Measurements from ENCODE around the gene ZNF518B.

ZNF518B gene

DNA sequence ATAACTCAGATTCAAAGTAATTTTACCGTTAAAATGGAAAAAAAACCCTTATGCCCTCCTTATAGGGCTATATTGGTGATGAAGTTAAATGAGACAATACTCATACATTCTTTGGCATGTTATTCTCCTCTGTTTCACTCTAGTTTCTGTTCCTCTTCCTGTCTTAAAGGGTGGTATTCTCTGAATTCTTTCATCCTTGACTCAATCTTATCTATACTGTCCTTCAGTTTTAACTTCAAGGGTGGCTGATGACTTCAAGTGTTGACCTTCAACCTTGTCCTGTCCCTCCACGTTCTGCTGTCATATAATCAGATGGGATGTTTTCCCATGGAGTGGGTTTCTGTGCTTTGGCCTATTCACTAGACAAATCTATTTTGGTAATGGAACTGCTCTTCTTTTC lies 44.0 kb downstream of the ZNF518B start:
- no peak overlapping the region for H3K4me3 ChIP-seq (ENCODE audit: low read length in 2 of 2)
- no peak for DNase-seq (ENCODE audit: low spot score)
- H3K4me1 ChIP-seq (ENCODE audit: control insufficient read depth in 2 of 2, insufficient read depth in 1 of 2, low read depth in 1 of 2, low read length in 2 of 2) = no peaks in the 10 kb centered on the region
- no CpG with 5 or more reads among the region's 2 CpGs for WGBS, 2 donors (ENCODE audit: extremely low coverage in 2 of 2, insufficient read length in 2 of 2, insufficient replicate concordance in 1 of 2)
- H3K4me2 ChIP-seq (ENCODE audit: insufficient read depth, low read length, poor library complexity, severe bottlenecking) = no peak overlapping the region
- H2AK5ac ChIP-seq (ENCODE audit: low read depth, low read length) = no peak overlapping the region
- H3K18ac ChIP-seq (ENCODE audit: low read length) = no peak overlapping the region
- no peak overlapping the region for H4K91ac ChIP-seq (ENCODE audit: low read depth, low read length, poor library complexity)
- H3K23ac ChIP-seq (ENCODE audit: low read depth, low read length, poor library complexity) = no peak overlapping the region
- no peak overlapping the region for H2BK15ac ChIP-seq (ENCODE audit: low read length)
- no peak overlapping the region for H3K14ac ChIP-seq (ENCODE audit: low read length)
- no peak overlapping the region for H2BK5ac ChIP-seq (ENCODE audit: low read length)
- H2BK12ac ChIP-seq (ENCODE audit: low read length) = no peak overlapping the region
- no peaks in the 10 kb centered on the region for H3K9me3 ChIP-seq (replicated peaks in 1 of 2; ENCODE audit: control insufficient read depth in 2 of 2, insufficient read depth in 1 of 2, low read depth in 1 of 2, low read length in 2 of 2)
- no peak overlapping the region for H2BK120ac ChIP-seq (ENCODE audit: low read depth, low read length)
- no peak overlapping the region for H4K8ac ChIP-seq (ENCODE audit: low read depth, low read length)
- H3K9ac ChIP-seq (ENCODE audit: low read depth, low read length, poor library complexity) = no peak overlapping the region
- H3K79me1 ChIP-seq (ENCODE audit: low read depth, low read length) = no peaks in the 10 kb centered on the region
- no peak overlapping the region for H3K27ac ChIP-seq (replicated peaks; ENCODE audit: low read length)
- H3K27me3 ChIP-seq (ENCODE audit: control insufficient read depth in 3 of 3, insufficient read depth in 3 of 3, low read depth in 1 of 3, low read length in 3 of 3) = no peaks in the 10 kb centered on the region
- H2AFZ ChIP-seq (ENCODE audit: low read length) = no peak overlapping the region
- H3K36me3 ChIP-seq (replicated peaks in 1 of 2; ENCODE audit: control insufficient read depth in 2 of 2, insufficient read depth in 2 of 2, low read length in 2 of 2) = no peaks in the 10 kb centered on the region
- no peak overlapping the region for H3K4ac ChIP-seq (ENCODE audit: low read length)

DNA sequence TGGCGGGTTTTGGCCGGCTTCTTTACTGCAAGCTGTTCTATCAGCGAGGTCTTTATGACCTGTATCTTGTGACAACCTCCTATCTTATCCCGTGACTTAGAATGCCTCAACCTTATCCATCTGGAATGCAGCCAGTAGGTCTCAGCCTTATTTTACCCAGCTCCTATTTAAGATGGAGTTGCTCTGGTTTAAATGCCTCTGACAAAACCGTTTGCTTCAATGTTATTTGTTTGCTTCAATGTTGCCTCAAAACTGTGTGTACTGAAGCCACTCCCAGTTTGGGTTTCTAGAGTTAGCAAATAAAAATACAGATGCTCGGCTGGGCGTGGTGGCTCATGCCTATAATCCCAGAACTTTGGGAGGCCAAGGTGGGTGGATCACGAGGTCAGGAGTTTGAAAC lies 51.6 kb downstream of the ZNF518B start:
- no CpG with 5 or more reads among the region's 8 CpGs for WGBS, 2 donors (ENCODE audit: extremely low coverage in 2 of 2, insufficient read length in 2 of 2, insufficient replicate concordance in 1 of 2)
- Histone ChIP-seq H3K9me3 (replicated peaks in 1 of 2; ENCODE audit: control insufficient read depth in 2 of 2, insufficient read depth in 1 of 2, low read depth in 1 of 2, low read length in 2 of 2) (no peaks in the 10 kb centered on the region), H2AFZ (ENCODE audit: low read length) (no peak overlapping the region), H3K4me1 (ENCODE audit: control insufficient read depth in 2 of 2, insufficient read depth in 1 of 2, low read depth in 1 of 2, low read length in 2 of 2) (no peaks in the 10 kb centered on the region), H4K91ac (ENCODE audit: low read depth, low read length, poor library complexity) (no peak overlapping the region), H3K4ac (ENCODE audit: low read length) (no peak overlapping the region), H2BK15ac (ENCODE audit: low read length) (no peak overlapping the region), H2BK5ac (ENCODE audit: low read length) (no peak overlapping the region), H3K9ac (ENCODE audit: low read depth, low read length, poor library complexity) (no peak overlapping the region), H3K36me3 (replicated peaks in 1 of 2; ENCODE audit: control insufficient read depth in 2 of 2, insufficient read depth in 2 of 2, low read length in 2 of 2) (no peaks in the 10 kb centered on the region), H3K4me2 (ENCODE audit: insufficient read depth, low read length, poor library complexity, severe bottlenecking) (no peak overlapping the region), H2AK5ac (ENCODE audit: low read depth, low read length) (no peak overlapping the region), H2BK12ac (ENCODE audit: low read length) (no peak overlapping the region), H3K27me3 (ENCODE audit: control insufficient read depth in 3 of 3, insufficient read depth in 3 of 3, low read depth in 1 of 3, low read length in 3 of 3) (no peaks in the 10 kb centered on the region), H3K79me1 (ENCODE audit: low read depth, low read length) (no peaks in the 10 kb centered on the region), H4K8ac (ENCODE audit: low read depth, low read length) (no peak overlapping the region), H3K18ac (ENCODE audit: low read length) (no peak overlapping the region), H3K14ac (ENCODE audit: low read length) (no peak overlapping the region), H3K4me3 (ENCODE audit: low read length in 2 of 2) (no peak overlapping the region), H3K23ac (ENCODE audit: low read depth, low read length, poor library complexity) (no peak overlapping the region), H2BK120ac (ENCODE audit: low read depth, low read length) (no peak overlapping the region), H3K27ac (replicated peaks; ENCODE audit: low read length) (no peak overlapping the region)
- no peak for DNase-seq (ENCODE audit: low spot score)

DNA sequence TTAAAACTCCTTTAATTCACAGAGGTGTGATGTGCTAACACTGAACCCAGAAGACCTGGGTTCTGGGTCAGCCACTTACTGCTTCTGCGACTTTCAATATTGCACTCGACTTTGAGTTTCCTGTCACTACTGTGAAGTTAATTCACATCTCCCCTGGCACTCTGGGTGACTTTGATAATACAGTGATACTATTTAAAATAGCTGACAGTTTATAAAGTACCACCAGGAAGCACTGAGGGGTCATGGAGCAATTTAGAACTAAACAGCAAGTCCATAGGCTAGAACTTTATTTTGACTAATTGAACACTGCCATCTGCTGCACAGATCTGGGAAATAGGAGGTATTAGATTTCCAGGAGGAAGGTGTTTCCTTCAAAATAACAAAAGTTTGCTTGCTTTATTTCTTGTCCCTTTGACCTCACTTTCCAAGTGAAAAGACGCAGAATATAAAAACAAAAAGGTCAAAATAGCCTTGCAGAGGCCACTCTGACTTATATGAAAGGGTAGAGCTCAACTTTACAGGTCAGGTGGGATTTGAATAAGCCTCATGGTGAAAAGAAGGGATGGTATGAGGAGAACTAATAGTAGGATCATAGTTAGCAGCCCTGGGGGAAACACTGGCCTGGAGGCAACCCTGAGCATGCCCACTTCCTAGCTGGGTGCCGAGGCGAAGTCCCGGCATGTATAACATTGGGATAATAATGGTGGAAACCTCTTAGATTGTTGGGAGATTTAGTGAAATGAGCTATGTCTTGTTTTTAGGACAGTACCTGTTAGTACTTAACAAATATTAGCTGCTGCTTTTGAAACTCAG lies 53.4 kb downstream of the ZNF518B start:
- no peak overlapping the region for H3K27ac ChIP-seq (replicated peaks; ENCODE audit: low read length)
- no peak overlapping the region for H2BK5ac ChIP-seq (ENCODE audit: low read length)
- no peak overlapping the region for H4K91ac ChIP-seq (ENCODE audit: low read depth, low read length, poor library complexity)
- H3K79me1 ChIP-seq (ENCODE audit: low read depth, low read length) = no peaks in the 10 kb centered on the region
- H2BK12ac ChIP-seq (ENCODE audit: low read length) = no peak overlapping the region
- DNase-seq (ENCODE audit: low spot score) = peak; percentile 17
- no peak overlapping the region for H3K9ac ChIP-seq (ENCODE audit: low read depth, low read length, poor library complexity)
- no peaks in the 10 kb centered on the region for H3K9me3 ChIP-seq (replicated peaks in 1 of 2; ENCODE audit: control insufficient read depth in 2 of 2, insufficient read depth in 1 of 2, low read depth in 1 of 2, low read length in 2 of 2)
- no peaks in the 10 kb centered on the region for H3K36me3 ChIP-seq (replicated peaks in 1 of 2; ENCODE audit: control insufficient read depth in 2 of 2, insufficient read depth in 2 of 2, low read length in 2 of 2)
- no peak overlapping the region for H2AFZ ChIP-seq (ENCODE audit: low read length)
- H3K14ac ChIP-seq (ENCODE audit: low read length) = no peak overlapping the region
- no peak overlapping the region for H3K23ac ChIP-seq (ENCODE audit: low read depth, low read length, poor library complexity)
- no CpG with 5 or more reads among the region's 6 CpGs for WGBS, 2 donors (ENCODE audit: extremely low coverage in 2 of 2, insufficient read length in 2 of 2, insufficient replicate concordance in 1 of 2)
- H2BK120ac ChIP-seq (ENCODE audit: low read depth, low read length) = no peak overlapping the region
- H2AK5ac ChIP-seq (ENCODE audit: low read depth, low read length) = no peak overlapping the region
- no peak overlapping the region for H3K4me3 ChIP-seq (ENCODE audit: low read length in 2 of 2)
- H4K8ac ChIP-seq (ENCODE audit: low read depth, low read length) = no peak overlapping the region
- H3K4me1 ChIP-seq (ENCODE audit: control insufficient read depth in 2 of 2, insufficient read depth in 1 of 2, low read depth in 1 of 2, low read length in 2 of 2) = no peaks in the 10 kb centered on the region
- H3K18ac ChIP-seq (ENCODE audit: low read length) = no peak overlapping the region
- H3K4me2 ChIP-seq (ENCODE audit: insufficient read depth, low read length, poor library complexity, severe bottlenecking) = no peak overlapping the region
- H3K4ac ChIP-seq (ENCODE audit: low read length) = no peak overlapping the region
- H2BK15ac ChIP-seq (ENCODE audit: low read length) = no peak overlapping the region
- no peaks in the 10 kb centered on the region for H3K27me3 ChIP-seq (ENCODE audit: control insufficient read depth in 3 of 3, insufficient read depth in 3 of 3, low read depth in 1 of 3, low read length in 3 of 3)

DNA sequence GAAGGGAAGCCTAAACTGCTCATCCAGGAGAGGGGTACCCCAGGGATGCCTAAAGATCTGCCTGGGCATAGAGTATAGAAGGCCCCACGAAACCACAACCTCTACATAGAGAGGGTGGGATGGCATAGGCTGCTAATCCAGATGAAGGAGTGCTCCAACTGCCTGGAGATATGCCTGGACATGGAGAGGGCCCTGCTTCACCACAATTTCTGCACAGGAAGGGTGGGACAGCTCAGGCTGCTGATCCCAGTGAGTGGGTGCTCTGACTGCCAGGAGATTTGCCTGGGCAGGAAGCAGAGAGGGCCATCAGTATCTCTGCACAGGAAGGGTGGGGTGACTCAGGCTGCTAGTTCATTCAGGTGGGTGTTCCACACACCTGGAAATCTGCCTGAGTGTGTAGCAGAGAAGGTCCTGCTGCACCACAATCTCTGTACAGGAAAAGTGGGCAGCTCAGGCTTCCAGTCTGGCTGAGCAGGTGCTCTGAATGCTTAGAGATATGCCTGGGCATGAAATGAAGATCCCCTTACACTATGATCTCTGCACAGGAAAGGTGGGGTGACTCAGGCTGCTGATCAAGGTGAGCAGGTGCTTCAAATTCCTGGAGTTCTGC lies 61.1 kb downstream of the ZNF518B start:
- no peak overlapping the region for H2BK5ac ChIP-seq (ENCODE audit: low read length)
- no peak overlapping the region for H2BK12ac ChIP-seq (ENCODE audit: low read length)
- no peak overlapping the region for H3K23ac ChIP-seq (ENCODE audit: low read depth, low read length, poor library complexity)
- H4K91ac ChIP-seq (ENCODE audit: low read depth, low read length, poor library complexity) = no peak overlapping the region
- H3K4me3 ChIP-seq (ENCODE audit: low read length in 2 of 2) = no peak overlapping the region
- H3K14ac ChIP-seq (ENCODE audit: low read length) = no peak overlapping the region
- no peak overlapping the region for H3K9ac ChIP-seq (ENCODE audit: low read depth, low read length, poor library complexity)
- H4K8ac ChIP-seq (ENCODE audit: low read depth, low read length) = no peak overlapping the region
- H3K27me3 ChIP-seq (ENCODE audit: control insufficient read depth in 3 of 3, insufficient read depth in 3 of 3, low read depth in 1 of 3, low read length in 3 of 3) = no peaks in the 10 kb centered on the region
- no peaks in the 10 kb centered on the region for H3K4me1 ChIP-seq (ENCODE audit: control insufficient read depth in 2 of 2, insufficient read depth in 1 of 2, low read depth in 1 of 2, low read length in 2 of 2)
- no peak overlapping the region for H2AK5ac ChIP-seq (ENCODE audit: low read depth, low read length)
- no CpG with 5 or more reads among the region's 1 CpG for whole genome bisulfite sequencing, 2 donors (ENCODE audit: extremely low coverage in 2 of 2, insufficient read length in 2 of 2, insufficient replicate concordance in 1 of 2)
- no peak overlapping the region for H2AFZ ChIP-seq (ENCODE audit: low read length)
- H3K36me3 ChIP-seq (replicated peaks in 1 of 2; ENCODE audit: control insufficient read depth in 2 of 2, insufficient read depth in 2 of 2, low read length in 2 of 2) = no peaks in the 10 kb centered on the region
- H3K4me2 ChIP-seq (ENCODE audit: insufficient read depth, low read length, poor library complexity, severe bottlenecking) = no peak overlapping the region
- no peak overlapping the region for H2BK120ac ChIP-seq (ENCODE audit: low read depth, low read length)
- no peak overlapping the region for H2BK15ac ChIP-seq (ENCODE audit: low read length)
- no peak overlapping the region for H3K27ac ChIP-seq (replicated peaks; ENCODE audit: low read length)
- H3K4ac ChIP-seq (ENCODE audit: low read length) = no peak overlapping the region
- H3K18ac ChIP-seq (ENCODE audit: low read length) = no peak overlapping the region
- no peaks in the 10 kb centered on the region for H3K79me1 ChIP-seq (ENCODE audit: low read depth, low read length)
- H3K9me3 ChIP-seq (replicated peaks in 1 of 2; ENCODE audit: control insufficient read depth in 2 of 2, insufficient read depth in 1 of 2, low read depth in 1 of 2, low read length in 2 of 2) = no peaks in the 10 kb centered on the region
- DNase-seq (ENCODE audit: low spot score) = no peak

Data from neuronal stem cell (in vitro differentiated cells).